Measurements from ENCODE around the gene ALB. TPM values are rescaled to one million over a fixed set of nuclear protein-coding genes. Genes with fewer than 3 reads are reported as not detected.

Gene ALB
- total RNA-seq, 2 donors from 2014 or later: 1.4 to 3.5 TPM

- no peaks in the 10 kb centered on the region for H3K9me3 Mint-ChIP-seq
- Histone ChIP-seq H3K27ac (ENCODE audit: low read depth, low read length) (no peak overlapping the region), H3K27me3 (ENCODE audit: control insufficient read depth, insufficient read depth, low read length, poor library complexity, severe bottlenecking) (peaks cover 63% of the 10 kb centered on the region), H3K4me1 (ENCODE audit: control insufficient read depth, insufficient read depth, low read length) (peaks cover 21% of the 10 kb centered on the region), H3K36me3 (ENCODE audit: control insufficient read depth, insufficient read depth, low read length) (no peaks in the 10 kb centered on the region), H3K4me3 (ENCODE audit: low read length) (no peak overlapping the region), H3K9ac (ENCODE audit: extremely low read depth, low read length, poor library complexity, severe bottlenecking) (no peak overlapping the region), H3K9me3 (ENCODE audit: control insufficient read depth, low read length) (no peaks in the 10 kb centered on the region)
- H3K36me3 Mint-ChIP-seq (ENCODE audit: low read depth): no peaks in the 10 kb centered on the region
- H3K4me3 Mint-ChIP-seq: no peak overlapping the region
- H3K27ac Mint-ChIP-seq: no peak overlapping the region
- DNase-seq: no peak
- 93 to 100% methylated on average over 2 to 4 of the region's 4 CpGs for WGBS, 2 experiments (ENCODE audit: insufficient coverage in 1 of 2, insufficient read length in 1 of 2)
- peaks cover 56% of the 10 kb centered on the region for H3K27me3 Mint-ChIP-seq (ENCODE audit: insufficient read depth)
- no peak for TF ChIP-seq CTCF (conservative IDR thresholded peaks at IDR 0.05)
- peaks cover 37% of the 10 kb centered on the region for H3K4me1 Mint-ChIP-seq
These were observed 44.5 kb downstream of the ALB start for GRCh38 chr4:73448448-73449203.

- peaks cover 14% of the 10 kb centered on the region for H3K4me1 ChIP-seq (ENCODE audit: control insufficient read depth, insufficient read depth, low read length)
- no peak overlapping the region for H3K9ac ChIP-seq (ENCODE audit: extremely low read depth, low read length, poor library complexity, severe bottlenecking)
- peak; percentile 73 for DNase-seq
- no peak for TF ChIP-seq CTCF (conservative IDR thresholded peaks at IDR 0.05)
- H3K36me3 Mint-ChIP-seq (ENCODE audit: low read depth): no peaks in the 10 kb centered on the region
- peak overlapping the region; percentile 66 for H3K27ac ChIP-seq (ENCODE audit: low read depth, low read length)
- no peaks in the 10 kb centered on the region for H3K36me3 ChIP-seq (ENCODE audit: control insufficient read depth, insufficient read depth, low read length)
- no peaks in the 10 kb centered on the region for H3K9me3 Mint-ChIP-seq
- no peak overlapping the region for H3K4me3 Mint-ChIP-seq
- H3K27me3 Mint-ChIP-seq (ENCODE audit: insufficient read depth): peaks cover 63% of the 10 kb centered on the region
- H3K4me3 ChIP-seq (ENCODE audit: low read length): no peak overlapping the region
- no peaks in the 10 kb centered on the region for H3K9me3 ChIP-seq (ENCODE audit: control insufficient read depth, low read length)
- H3K27me3 ChIP-seq (ENCODE audit: control insufficient read depth, insufficient read depth, low read length, poor library complexity, severe bottlenecking): peaks cover 73% of the 10 kb centered on the region
- WGBS, 2 experiments (ENCODE audit: insufficient coverage in 1 of 2, insufficient read length in 1 of 2): 38 to 59% methylated on average over 6 to 9 of the region's 9 CpGs
- H3K27ac Mint-ChIP-seq: no peak overlapping the region
- peaks cover 35% of the 10 kb centered on the region for H3K4me1 Mint-ChIP-seq
These were observed 46.4 kb downstream of the ALB start for GRCh38 chr4:73450398-73451004.

- no peaks in the 10 kb centered on the region for H3K9me3 ChIP-seq (ENCODE audit: control insufficient read depth, low read length)
- H3K27me3 Mint-ChIP-seq (ENCODE audit: insufficient read depth): peaks cover 67% of the 10 kb centered on the region
- H3K4me1 Mint-ChIP-seq: peaks cover 29% of the 10 kb centered on the region
- TF ChIP-seq CTCF (conservative IDR thresholded peaks at IDR 0.05): no peak
- 14% methylated on average over 3 of the region's 3 CpGs; no CpG with 5 or more reads in 1 of the 2 experiments for WGBS, 2 experiments (ENCODE audit: insufficient coverage in 1 of 2, insufficient read length in 1 of 2)
- H3K36me3 ChIP-seq (ENCODE audit: control insufficient read depth, insufficient read depth, low read length): no peaks in the 10 kb centered on the region
- no peak overlapping the region for H3K4me3 Mint-ChIP-seq
- peaks cover 80% of the 10 kb centered on the region for H3K27me3 ChIP-seq (ENCODE audit: control insufficient read depth, insufficient read depth, low read length, poor library complexity, severe bottlenecking)
- H3K9me3 Mint-ChIP-seq: no peaks in the 10 kb centered on the region
- no peak overlapping the region for H3K4me3 ChIP-seq (ENCODE audit: low read length)
- peaks cover 11% of the 10 kb centered on the region for H3K4me1 ChIP-seq (ENCODE audit: control insufficient read depth, insufficient read depth, low read length)
- peak; percentile 85 for DNase-seq
- no peak overlapping the region for H3K9ac ChIP-seq (ENCODE audit: extremely low read depth, low read length, poor library complexity, severe bottlenecking)
- H3K27ac ChIP-seq (ENCODE audit: low read depth, low read length): peak overlapping the region; percentile 66
- H3K36me3 Mint-ChIP-seq (ENCODE audit: low read depth): no peaks in the 10 kb centered on the region
- H3K27ac Mint-ChIP-seq: no peak overlapping the region
These were observed 47.3 kb downstream of the ALB start for GRCh38 chr4:73451404-73451803.

All from endodermal cell (in vitro differentiated cells).